Stimulated activated CD4-positive, alpha-beta T cell treated with anti-CD3 and anti-CD28 coated beads, Interleukin-12 subunit alpha, Interleukin-12 subunit beta, amount 100 ng/mL, for 4 hours (primary cell): ENCODE results near the gene OTUB2.
"Not testable (repeated sequence)": the region's sequence is repeated elsewhere in the genome, so short reads cannot be mapped to it uniquely, and the experiment has no call there.

Source experiments
- DNase-seq: peaks from one replicate; pipeline ENCODE4 v3.0.0-alpha.2; 2020

The OTUB2 gene

DNA sequence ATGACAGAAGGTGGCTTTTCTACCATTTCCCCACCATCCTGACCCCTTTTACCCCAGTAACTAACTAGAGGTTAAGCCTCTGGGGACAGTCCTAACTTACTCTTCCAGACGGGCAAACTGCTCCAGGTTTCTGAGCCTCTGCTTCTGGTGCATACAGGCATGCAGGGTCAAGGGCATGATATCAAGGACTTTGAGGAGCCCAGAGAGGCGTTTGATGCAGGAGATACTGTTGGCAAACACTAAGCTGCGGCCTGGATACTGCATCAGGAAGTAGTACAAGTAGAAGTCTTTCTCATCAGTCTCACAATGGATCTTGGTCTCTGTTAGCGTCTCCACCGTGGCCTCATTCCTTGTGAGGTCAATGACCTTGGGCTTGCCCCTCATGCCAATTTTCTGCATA lies 33.9 kb downstream of the OTUB2 start:
- DNase-seq, result no peak

DNA sequence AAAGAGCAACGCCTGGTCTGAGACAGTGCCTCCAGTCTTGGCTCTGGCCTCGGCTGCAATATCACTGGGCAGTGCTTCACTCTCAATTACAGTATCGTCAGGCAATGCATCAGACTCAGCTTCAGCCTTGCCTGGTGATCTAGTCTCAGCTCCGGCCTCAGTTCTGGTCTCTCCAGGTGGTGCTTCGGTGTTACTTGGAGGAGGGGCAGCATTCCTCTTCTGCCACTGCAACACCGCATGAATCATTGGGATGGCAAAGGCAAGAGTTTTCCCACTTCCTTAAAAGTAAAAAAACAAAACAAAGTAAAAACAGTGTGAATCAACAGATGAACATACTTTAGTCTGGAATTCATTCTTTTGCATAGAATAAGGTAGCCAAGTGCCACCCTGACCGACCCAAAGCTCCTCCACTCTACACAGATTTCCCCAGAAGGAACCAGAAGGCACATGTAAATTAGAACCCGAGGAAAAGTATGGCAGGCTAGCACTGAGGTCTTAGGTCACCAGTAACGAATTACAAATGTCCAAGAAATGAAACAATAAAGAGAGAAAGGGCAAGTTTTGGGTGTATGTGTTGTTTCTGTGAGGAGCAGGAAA lies 36.3 kb downstream of the OTUB2 start:
- DNase-seq, result no peak

DNA sequence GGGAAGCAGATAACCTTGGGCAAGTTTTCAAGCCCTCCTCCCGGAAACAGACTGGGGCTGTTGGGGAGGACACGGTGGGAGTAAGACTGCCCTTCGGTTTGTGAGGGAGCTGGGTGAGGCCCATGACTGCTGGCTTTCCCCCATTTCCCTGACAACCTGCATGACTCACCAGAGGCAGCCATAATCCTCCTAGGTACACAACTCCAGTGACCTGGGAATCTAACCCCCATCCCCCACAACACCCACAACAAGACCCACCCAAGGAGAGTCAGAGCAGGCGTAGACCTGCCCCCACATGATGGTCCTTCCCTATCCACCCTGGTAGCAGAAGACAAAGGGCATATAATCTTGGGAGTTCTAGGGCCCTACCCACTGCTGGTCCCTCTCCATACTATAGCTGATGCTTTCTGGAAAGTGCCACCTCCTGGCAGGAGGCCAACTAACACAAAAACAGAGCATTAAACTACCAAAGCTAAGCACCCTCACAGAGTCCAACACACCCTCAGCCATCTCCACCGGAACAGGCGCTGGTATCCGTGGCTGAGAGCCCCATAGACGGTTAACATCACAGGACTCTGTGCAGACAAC lies 40.0 kb downstream of the OTUB2 start:
- DNase-seq, result no peak

DNA sequence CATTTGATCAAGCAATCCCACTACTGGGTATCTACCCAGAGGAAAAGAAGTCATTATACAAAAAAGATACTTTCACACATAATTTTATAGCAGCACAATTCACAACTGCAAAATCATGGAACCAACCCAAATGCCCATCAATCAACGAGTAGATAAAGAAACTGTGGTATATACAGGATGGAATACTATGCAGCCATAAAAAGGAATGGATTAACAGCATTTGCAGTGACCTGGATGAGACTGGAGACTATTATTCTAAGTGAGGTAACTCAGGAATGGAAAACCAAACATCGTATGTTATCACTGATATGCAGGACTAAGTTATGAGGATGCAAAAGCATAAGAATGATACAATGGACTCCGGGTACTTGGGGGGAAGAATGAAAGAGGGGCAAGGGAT lies 45.9 kb downstream of the OTUB2 start:
- DNase-seq, result not testable (repeated sequence)

DNA sequence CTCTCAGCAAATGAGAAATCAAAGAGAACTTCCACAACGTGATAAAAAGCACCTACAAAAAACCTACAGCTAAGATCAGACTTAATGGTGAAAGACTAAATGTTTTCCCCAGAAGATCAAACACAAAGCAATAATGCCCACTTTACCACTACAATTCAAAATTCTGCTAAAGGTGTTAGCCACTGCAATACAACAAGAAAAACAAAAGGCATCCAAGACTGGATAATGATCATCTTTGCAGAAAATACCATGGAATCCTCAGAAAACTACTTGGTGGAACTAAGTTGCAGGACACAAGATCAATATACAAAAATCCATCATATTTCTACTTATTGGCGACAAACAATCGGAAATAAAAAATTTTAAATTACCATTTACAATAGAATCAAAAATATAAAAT lies 48.4 kb downstream of the OTUB2 start:
- no peak for DNase-seq

DNA sequence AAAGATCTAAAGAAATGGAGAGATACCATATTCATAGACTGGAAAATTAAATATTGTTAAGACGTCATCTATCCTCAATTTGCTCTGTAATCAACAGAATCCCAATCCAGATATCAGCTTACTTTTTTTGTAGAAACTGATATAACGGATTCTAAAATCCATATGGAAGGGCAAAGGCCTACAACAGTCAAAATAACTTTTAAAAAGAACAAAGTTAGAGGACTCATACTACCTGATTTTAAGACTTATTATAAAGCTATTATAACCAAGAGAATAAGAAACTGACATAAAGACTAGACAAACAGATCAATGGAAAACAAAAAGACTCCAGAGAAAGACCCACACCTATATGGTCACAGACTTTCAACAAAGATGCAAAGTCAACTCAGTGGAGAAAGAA lies 48.9 kb downstream of the OTUB2 start:
- no peak for DNase-seq

DNA sequence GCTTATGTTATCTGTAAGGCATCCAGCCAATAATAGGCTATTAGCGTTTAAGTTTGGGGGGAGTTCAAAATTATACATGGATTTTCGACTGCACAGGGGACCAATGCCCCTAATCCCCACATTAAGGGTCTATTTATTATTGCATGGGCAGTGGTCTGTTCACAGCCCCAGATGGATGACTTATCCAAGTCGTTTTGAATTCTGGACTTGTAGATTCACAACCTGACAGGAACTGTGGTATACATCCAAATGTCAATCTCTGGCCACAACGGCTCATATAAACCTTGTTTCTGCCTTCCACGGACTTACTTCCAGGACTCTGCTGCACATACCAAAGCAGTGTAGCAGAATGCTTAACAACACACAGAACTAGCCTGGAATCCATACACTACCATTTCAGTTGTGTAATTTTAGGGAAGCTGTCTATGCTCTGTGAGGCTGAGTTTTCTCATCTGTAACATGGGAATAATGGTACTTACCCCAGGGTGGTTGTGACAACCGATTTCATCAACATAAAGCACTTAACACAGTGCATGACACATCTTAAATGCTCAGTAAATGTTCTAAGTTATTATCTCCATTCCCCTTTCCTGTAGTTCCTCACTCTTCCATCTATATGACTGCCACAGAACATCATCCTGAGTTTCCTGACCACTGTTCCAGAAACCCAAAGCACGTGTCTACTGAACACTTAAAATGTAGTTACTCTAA lies 51.1 kb downstream of the OTUB2 start:
- no peak for DNase-seq

DNA sequence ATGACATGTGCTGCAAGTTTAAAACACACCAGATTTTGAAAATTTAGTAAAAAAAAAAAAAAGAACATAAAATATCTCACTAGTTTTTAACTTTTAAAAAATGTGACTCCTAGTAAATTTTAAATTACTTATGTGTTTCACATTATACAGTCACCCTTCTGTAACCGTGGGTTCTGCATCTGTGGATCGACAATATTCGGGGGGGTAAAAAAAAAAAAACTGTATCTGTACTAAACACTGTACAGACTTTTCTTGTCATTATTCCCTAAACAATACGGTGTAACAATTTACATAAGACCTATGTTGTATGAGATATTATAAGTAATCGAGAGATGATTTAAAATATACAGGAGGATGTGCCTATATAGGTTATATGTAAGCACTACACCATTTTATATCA lies 51.7 kb downstream of the OTUB2 start:
- DNase-seq, result no peak

DNA sequence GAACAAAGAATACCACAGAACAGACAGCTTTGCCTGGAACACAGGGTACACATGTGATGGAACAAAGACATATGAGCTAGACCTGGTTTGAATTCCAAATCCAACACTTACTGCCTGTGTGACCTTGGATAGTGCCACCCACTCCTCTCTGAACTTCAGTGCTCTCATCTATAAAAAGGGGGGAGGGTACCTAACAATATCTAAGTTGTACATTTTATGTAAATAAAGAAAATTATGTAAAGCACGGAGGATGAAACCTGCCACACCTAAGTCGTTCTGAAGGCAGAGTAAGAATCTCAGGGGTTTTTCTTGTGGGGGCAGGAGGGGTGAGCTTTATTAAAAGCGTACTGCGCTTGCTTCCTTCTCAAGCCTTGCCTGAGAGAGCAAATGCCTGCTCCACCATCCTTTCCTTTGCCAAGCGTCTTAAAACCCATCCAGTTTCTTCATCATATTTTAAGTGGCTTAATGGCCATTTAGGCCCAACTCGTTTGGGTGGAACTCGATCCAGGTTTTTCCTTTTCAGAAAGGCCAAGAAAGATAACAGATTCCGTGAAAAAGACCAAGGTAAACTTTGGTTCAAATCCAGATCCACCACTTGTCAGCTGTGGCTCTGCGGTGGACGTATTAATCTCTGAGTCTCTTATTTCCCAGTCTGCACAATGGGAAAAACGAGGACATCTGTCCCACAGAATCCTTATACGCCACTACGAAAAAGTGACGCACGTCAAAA lies 53.9 kb downstream of the OTUB2 start:
- no peak for DNase-seq

DNA sequence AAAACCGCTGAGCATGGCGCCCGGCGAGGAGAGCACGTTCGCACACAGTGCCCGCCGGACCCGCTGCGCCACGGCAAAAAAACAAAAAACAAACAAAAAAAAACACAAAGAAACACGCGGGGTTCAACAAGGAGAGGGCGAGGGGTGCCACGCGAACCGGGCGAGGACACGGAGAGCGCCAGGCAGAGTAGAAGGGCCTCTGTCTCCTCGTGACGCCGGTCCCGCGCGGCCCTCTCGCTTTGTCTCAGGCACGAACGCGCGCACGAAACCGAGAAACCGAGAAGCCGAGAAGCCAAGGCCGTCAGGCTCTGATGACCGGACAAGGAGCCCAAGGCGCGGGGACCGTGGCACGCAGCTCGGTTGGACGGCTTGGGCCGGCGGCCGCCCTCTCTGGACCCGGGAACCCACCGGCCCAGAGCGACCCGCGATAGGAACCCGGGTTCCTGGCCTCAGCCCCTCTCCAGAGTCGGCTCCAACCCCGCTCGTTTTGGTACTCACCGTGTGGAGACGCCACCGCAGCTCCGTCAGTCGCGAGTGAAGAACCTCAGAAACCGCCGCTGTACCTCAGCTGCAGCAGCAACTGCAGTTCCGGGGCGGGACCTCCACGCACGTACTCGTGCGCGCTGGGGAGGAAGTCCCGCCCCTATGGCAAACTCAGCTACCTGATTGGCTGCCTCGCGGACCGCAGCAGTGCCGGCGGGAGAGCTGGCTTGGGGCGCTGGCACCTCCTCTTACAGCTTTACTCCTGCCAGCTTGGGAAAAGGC lies 54.7 kb downstream of the OTUB2 start, which contains the start of the genes DDX24 and IFI27L1:
TSS of gene DDX24 (minus strand) at position 582 of the 765 bp plus-strand sequence. CDS start 1,460 bp downstream, outside the sequence.
TSS of gene IFI27L1 (plus strand) at position 690 of the 765 bp plus-strand sequence. CDS start 15,628 bp downstream, outside the sequence.
- peak; percentile 96 for DNase-seq

DNA sequence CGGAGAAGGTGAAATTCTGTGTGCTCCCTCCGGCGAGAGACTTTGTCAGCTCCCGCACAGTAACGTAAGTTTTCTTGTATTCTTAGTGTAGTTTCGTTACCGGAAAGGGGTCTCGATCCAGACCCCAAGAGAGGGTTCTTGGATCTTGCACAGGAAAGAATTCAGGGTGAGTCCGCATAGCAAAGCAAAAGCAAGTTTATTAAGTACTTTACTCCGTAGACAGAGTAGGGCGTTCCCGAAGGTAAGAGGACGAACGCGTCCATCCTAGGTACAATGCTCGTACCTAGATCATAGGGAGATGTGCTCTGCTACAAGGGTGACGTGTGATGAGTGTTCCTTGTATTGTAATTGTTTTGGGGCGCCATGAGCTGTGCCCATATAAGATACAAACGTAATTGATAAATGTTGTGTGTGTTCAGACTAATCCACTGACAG lies 55.3 kb downstream of the OTUB2 start:
- no peak for DNase-seq

DNA sequence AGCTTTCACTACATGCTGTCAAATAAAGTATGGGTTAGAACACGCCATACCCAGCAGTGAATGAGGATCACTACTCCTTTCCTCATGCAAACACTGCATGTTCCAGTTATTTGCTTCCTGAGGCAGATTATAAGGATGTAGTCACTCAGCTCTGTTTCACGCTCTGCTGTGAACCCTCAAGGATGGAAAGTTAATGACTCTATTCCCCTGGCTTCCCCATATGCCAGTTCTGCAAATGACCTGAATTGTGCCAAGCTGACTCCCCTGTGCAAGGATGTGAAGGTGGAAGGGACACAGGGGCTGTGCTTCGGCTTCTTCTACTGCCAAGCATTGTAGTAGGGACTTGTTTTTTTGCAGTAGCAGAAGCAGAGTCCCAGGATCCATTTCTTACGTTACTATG lies 61.8 kb downstream of the OTUB2 start:
- DNase-seq, result no peak

DNA sequence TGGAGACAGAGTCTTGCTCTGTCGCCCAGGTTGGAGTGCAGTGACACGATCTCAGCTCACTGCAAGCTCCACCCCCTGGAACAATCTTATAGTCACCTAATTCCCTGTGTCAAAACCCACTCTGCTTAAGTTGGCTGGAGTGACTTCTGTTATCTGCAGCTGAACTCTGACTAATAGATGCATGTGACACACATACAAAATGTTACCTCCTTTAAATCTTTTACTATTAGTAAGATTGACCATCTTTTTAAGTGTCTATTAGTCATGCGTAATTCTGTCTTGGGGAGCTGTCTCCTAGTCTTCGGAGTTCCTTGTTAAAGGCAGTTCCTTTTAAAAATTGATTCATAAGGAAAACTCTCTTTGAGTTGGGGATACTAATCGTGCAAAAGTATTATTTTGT lies 62.4 kb downstream of the OTUB2 start:
- DNase-seq, result no peak

DNA sequence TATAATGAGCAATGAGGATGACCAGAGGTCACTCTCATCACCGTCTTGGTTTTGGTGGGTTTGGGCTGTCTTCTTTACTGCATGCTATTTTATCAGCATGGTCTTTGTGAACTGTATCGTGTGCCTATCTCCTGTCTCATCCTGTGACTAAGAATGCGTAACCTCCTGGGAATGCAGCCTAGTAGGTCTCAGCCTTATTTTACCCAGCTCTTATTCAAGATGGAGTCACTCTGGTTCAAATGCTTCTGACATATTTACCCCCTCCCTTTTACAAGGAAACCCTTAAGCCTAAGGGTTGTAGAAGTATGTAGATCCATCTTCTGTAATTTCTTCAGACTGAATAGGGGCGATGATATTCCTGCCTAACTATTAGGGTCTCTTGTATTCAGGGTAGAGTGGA lies 63.3 kb downstream of the OTUB2 start:
- no peak for DNase-seq

DNA sequence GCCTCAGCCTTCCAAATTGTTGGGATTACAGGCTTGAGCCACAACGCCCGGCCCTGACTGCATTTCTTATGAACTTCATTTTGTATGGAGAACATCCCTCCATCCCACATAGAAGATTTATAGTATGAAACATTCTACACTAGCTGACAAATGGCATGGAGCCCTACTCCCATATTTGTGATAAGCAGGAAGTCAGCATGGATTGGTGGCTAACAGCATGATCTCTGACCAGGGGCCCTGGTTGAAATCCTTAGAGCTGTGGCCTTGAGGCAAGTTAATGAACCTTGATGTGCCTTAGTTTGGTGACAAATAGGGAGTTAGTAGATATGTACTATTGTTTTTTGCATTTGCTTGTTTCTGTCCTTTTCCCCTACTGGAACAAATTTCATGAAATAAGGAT lies 67.3 kb downstream of the OTUB2 start:
- no peak for DNase-seq

DNA sequence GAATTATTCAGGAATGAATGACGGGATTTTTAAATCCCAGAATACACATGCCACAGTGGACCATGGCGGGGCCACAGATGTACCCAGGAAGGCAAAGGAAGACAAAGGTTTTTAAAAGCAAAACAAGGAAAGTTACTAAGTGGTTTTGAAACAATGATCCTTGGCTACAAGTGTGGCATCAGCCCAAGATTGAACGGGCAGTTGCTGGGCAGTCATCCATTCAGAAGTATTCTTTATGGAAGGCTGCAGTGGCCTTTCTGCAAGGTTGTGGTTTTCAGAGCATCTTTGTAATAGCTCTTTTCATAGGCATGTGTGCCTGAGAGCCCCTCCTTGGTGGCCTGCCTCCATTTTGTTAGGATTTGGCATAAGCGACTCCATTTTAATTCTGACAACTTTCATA lies 71.0 kb downstream of the OTUB2 start:
- no peak for DNase-seq
